HCT116 (cell line): ENCODE data around the gene ZBTB42. TPM values are rescaled to one million over a fixed set of nuclear protein-coding genes. Genes with fewer than 3 reads are reported as not detected.

Experiments
- ATAC-seq: fragments of 200-7000 bp; cut with Tn5 transposase; 2 replicates; pipeline ENCODE4 v1.9.1; 2020; ENCODE audit warnings: mild to moderate bottlenecking, moderate library complexity
- BruUV-seq: library from RNA; stranded (reverse); fragments of 400-500 nt; replicated peaks from 2 replicates; lab custom pipeline; 2021; lab: Mats Ljungman, UMichigan
- CTCF ChIA-PET: fragments of 300-600 bp; sonication (Branson Sonifier 250); formaldehyde crosslinking; loops from one replicate; lab custom pipeline; 2021; ENCODE audit warnings: antibody characterized with exemption; lab: Charles Lee
- POLR2A ChIA-PET: fragments of 300-600, 350-600 bp; sonication (Branson Sonifier 250); formaldehyde crosslinking; loops from one replicate; lab custom pipeline; 2021; ENCODE audit warnings: antibody characterized with exemption; lab: Charles Lee
- RAD21 ChIA-PET, 2 experiments: fragments of 300-600 bp; sonication (Branson Sonifier 250); formaldehyde crosslinking; loops; one replicate each; lab custom pipeline; 2023; ENCODE audit warnings: low total read pairs in 2 of 2; ENCODE audit not compliant: uncharacterized antibody in 2 of 2, unreplicated experiment in 2 of 2, low non-redundant PET in 1 of 2; lab: Charles Lee
- DNase-seq: peaks from one replicate; pipeline ENCODE4 v3.0.0-alpha.2; 2010; ENCODE audit warnings: low read depth, low spot score
- H2AFZ ChIP-seq: fragments of 200-600 bp; shearing (Covaris generic), sonication (generic); 2 replicates; pipeline ENCODE4 v1.6.1; 2017; ENCODE audit warnings: low read depth, mixed run types, mixed read lengths, antibody characterized with exemption, low read length; ENCODE audit not compliant: poor library complexity, severe bottlenecking
- H3K27ac ChIP-seq: 2 replicates; pipeline ENCODE4 v1.5.1; 2012; ENCODE audit warnings: low read depth, low read length
- H3K27me3 ChIP-seq: fragments of 200-600 bp; sonication (generic); 2 replicates; pipeline ENCODE4 v1.6.1; 2016; ENCODE audit warnings: mixed run types, low read length, mixed read lengths; ENCODE audit not compliant: insufficient read depth
- H3K36me3 ChIP-seq, 2 experiments: fragments of 200-500 bp in 1 of 2; fragments of 200-600 bp in 1 of 2; sonication (Bioruptor generic) in 1 of 2; sonication (generic) in 1 of 2; 2 replicates each; pipeline versions ENCODE4 v1.5.1 to v1.6.1; 2014 to 2016; ENCODE audit warnings: low read length in 2 of 2, inconsistent platforms in 1 of 2, mixed read lengths in 1 of 2, mixed run types in 1 of 2; ENCODE audit not compliant: insufficient read depth in 2 of 2, control insufficient read depth in 1 of 2
- H3K4me1 ChIP-seq, 2 experiments: fragments of 200-600 bp in 1 of 2; sonication (generic) in 1 of 2; 2 replicates each; pipeline versions ENCODE4 v1.5.1 to v1.6.1; 2012 to 2017; ENCODE audit warnings: low read length in 2 of 2, inconsistent platforms in 1 of 2, mild to moderate bottlenecking in 1 of 2, mixed read lengths in 1 of 2, mixed run types in 1 of 2, moderate library complexity in 1 of 2; ENCODE audit not compliant: insufficient read depth in 2 of 2, control insufficient read depth in 1 of 2
- H3K4me2 ChIP-seq: fragments of 200-600 bp; sonication (generic); 2 replicates; pipeline ENCODE4 v1.6.1; 2017; ENCODE audit warnings: mixed run types, low read length, mixed read lengths
- H3K4me3 ChIP-seq, 2 experiments: fragments of 200-600 bp in 1 of 2; sonication (generic) in 1 of 2; replicated peaks in 1 of 2; 2 replicates each; pipeline ENCODE4 v1.5.1; 2011 to 2016; ENCODE audit warnings: low read length in 2 of 2, control low read depth in 1 of 2, low read depth in 1 of 2, mild to moderate bottlenecking in 1 of 2, mixed read lengths in 1 of 2, mixed run types in 1 of 2
- H3K79me2 ChIP-seq: fragments of 200-600 bp; sonication (generic); 2 replicates; pipeline ENCODE4 v1.6.1; 2017; ENCODE audit warnings: mild to moderate bottlenecking, mixed run types, low read length, moderate library complexity, mixed read lengths; ENCODE audit not compliant: insufficient read depth
- H3K9ac ChIP-seq: fragments of 200-600 bp; sonication (generic); 2 replicates; pipeline ENCODE4 v1.6.1; 2016; ENCODE audit warnings: low read length, mixed read lengths
- H3K9me2 ChIP-seq: fragments of 200-600 bp; sonication (generic), shearing (Covaris generic); 2 replicates; pipeline ENCODE4 v1.6.1; 2017; ENCODE audit warnings: mixed run types, mild to moderate bottlenecking, moderate library complexity; ENCODE audit not compliant: insufficient read depth
- H3K9me3 ChIP-seq, 2 experiments: fragments of 200-500 bp in 1 of 2; fragments of 200-600 bp in 1 of 2; sonication (Bioruptor generic) in 1 of 2; sonication (generic) in 1 of 2; 2 replicates each; pipeline ENCODE4 v1.6.1; 2014 to 2017; ENCODE audit warnings: low read length in 2 of 2, mixed read lengths in 2 of 2, inconsistent platforms in 1 of 2, low read depth in 1 of 2, mild to moderate bottlenecking in 1 of 2, mixed run types in 1 of 2, moderate library complexity in 1 of 2; ENCODE audit not compliant: control insufficient read depth in 1 of 2, insufficient read depth in 1 of 2
- H4K20me1 ChIP-seq: fragments of 200-600 bp; sonication (generic), shearing (Covaris generic); 2 replicates; pipeline ENCODE4 v1.6.1; 2017; ENCODE audit warnings: mixed run types, mild to moderate bottlenecking, moderate library complexity; ENCODE audit not compliant: insufficient read depth
- ATF3 ChIP-seq: IDR thresholded peaks from 2 replicates; pipeline ENCODE4 v1.6.1; 2012
- CBX3 ChIP-seq: IDR thresholded peaks from 2 replicates; pipeline ENCODE4 v1.6.1; 2012; ENCODE audit warnings: low read depth
- CEBPB ChIP-seq: IDR thresholded peaks from 2 replicates; pipeline ENCODE4 v1.6.1; 2012; ENCODE audit warnings: low read depth
- CTCF ChIP-seq, 3 experiments: fragments of 200-600 bp in 1 of 3; sonication (generic) in 1 of 3; IDR thresholded peaks in 2 of 3; conservative IDR thresholded peaks in 1 of 3; 2 replicates each; pipeline ENCODE4 v1.5.1; 2012 to 2017; ENCODE audit warnings: low read depth in 2 of 3, low read length in 2 of 3, antibody characterized with exemption in 1 of 3, borderline replicate concordance in 1 of 3, control low read depth in 1 of 3, mild to moderate bottlenecking in 1 of 3, mixed read lengths in 1 of 3, mixed run types in 1 of 3, moderate library complexity in 1 of 3; ENCODE audit not compliant: insufficient read depth in 1 of 3
- EZH2phosphoT487 ChIP-seq: fragments of 200-600 bp; IDR thresholded peaks from 2 replicates; pipeline ENCODE4 v1.6.1; 2018; ENCODE audit warnings: antibody characterized with exemption, borderline replicate concordance
- FOSL1 ChIP-seq: IDR thresholded peaks from 2 replicates; pipeline ENCODE4 v1.6.1; 2012; ENCODE audit warnings: low read depth
- JUND ChIP-seq: IDR thresholded peaks from 2 replicates; pipeline ENCODE4 v1.6.1; 2012
- MAX ChIP-seq: IDR thresholded peaks from 2 replicates; pipeline ENCODE4 v1.6.1; 2012
- POLR2A ChIP-seq: IDR thresholded peaks from 2 replicates; pipeline ENCODE4 v1.7.0; 2011; ENCODE audit warnings: borderline replicate concordance; ENCODE audit not compliant: insufficient read depth, insufficient read length; ENCODE audit errors: extremely low read depth
- POLR2AphosphoS5 ChIP-seq: IDR thresholded peaks from 2 replicates; pipeline ENCODE4 v1.6.1; 2011; ENCODE audit warnings: mild to moderate bottlenecking, low read depth, low read length, moderate library complexity
- RAD21 ChIP-seq: IDR thresholded peaks from 2 replicates; pipeline ENCODE4 v1.6.1; 2012; ENCODE audit warnings: low read depth, mild to moderate bottlenecking
- REST ChIP-seq: IDR thresholded peaks from 2 replicates; pipeline ENCODE4 v1.6.1; 2012; ENCODE audit warnings: low read depth
- SIN3A ChIP-seq: IDR thresholded peaks from 2 replicates; pipeline ENCODE4 v1.6.1; 2012; ENCODE audit warnings: low read depth
- SP1 ChIP-seq: IDR thresholded peaks from 2 replicates; pipeline ENCODE4 v1.6.1; 2012; ENCODE audit warnings: low read depth
- TCF7L2 ChIP-seq: IDR thresholded peaks from 2 replicates; pipeline ENCODE4 v1.7.0; 2011; ENCODE audit warnings: borderline replicate concordance, inconsistent platforms; ENCODE audit not compliant: insufficient read depth, insufficient read length; ENCODE audit errors: extremely low read depth
- YY1 ChIP-seq: IDR thresholded peaks from 2 replicates; pipeline ENCODE4 v1.6.1; 2011; ENCODE audit warnings: low read length, low read depth, moderate library complexity, mild to moderate bottlenecking; ENCODE audit not compliant: insufficient replicate concordance; ENCODE audit errors: extremely low read depth
- ZBTB33 ChIP-seq: IDR thresholded peaks from 2 replicates; pipeline ENCODE4 v1.6.1; 2011; ENCODE audit warnings: mild to moderate bottlenecking, low read length, moderate library complexity; ENCODE audit not compliant: insufficient replicate concordance; ENCODE audit errors: extremely low read depth
- ZFX ChIP-seq: fragments of 450-650 bp; IDR thresholded peaks from 2 replicates; pipeline ENCODE4 v1.6.1; 2017
- ZNF274 ChIP-seq: fragments of 200-500 bp; sonication (Bioruptor generic); IDR thresholded peaks from 2 replicates; pipeline ENCODE4 v1.6.1; 2014; ENCODE audit warnings: mild to moderate bottlenecking, low read depth, low read length, inconsistent platforms
- intact Hi-C: fragments of 100-400 bp; cut with micrococcal nuclease; formaldehyde crosslinking; loops from 2 replicates; pipeline ENCODE4 v1.10.0; 2022
- total RNA-seq: library from RNA; stranded (reverse); gene quantifications from one replicate; pipeline ENCODE4 v1.2.1, GENCODE V29; 2021; ENCODE audit not compliant: unreplicated experiment

ZBTB42 gene
- total RNA-seq, 1 experiment from 2014 or later = 4.4 TPM

- TF ChIP-seq ZBTB33 (no peak), POLR2A (no peak), JUND (no peak), ZNF274 (no peak), MAX (no peak), YY1 (no peak), CBX3 (no peak), SP1 (no peak), ATF3 (no peak), CTCF (IDR thresholded peaks at IDR 0.05 in 2 of 3, conservative IDR thresholded peaks at IDR 0.05 in 1 of 3; ENCODE audit: borderline replicate concordance in 1 of 3, insufficient read depth in 1 of 3, low read depth in 2 of 3, low read length in 2 of 3) (no peak), FOSL1 (no peak), REST (no peak), TCF7L2 (no peak), SIN3A (no peak), POLR2AphosphoS5 (no peak), ZFX (no peak), RAD21 (no peak), CEBPB (no peak), EZH2phosphoT487 (no peak)
- ChIA-PET CTCF (no interaction called here), RAD21 (no interaction called here), POLR2A (no interaction called here)
- H3K4me1 ChIP-seq = peaks cover 10 to 14% of the 10 kb centered on the region in 2 experiments
- H2AFZ ChIP-seq = no peak overlapping the region
- intact Hi-C loops = no loop called here
- BruUV-seq = no TSS peak
- no peak overlapping the region for H3K9ac ChIP-seq
- H3K36me3 ChIP-seq = peaks cover 21 to 22% of the 10 kb centered on the region in 2 experiments; a peak in 3 of 4 replicates
- no peak for DNase-seq
- H3K79me2 ChIP-seq = peaks cover 53% of the 10 kb centered on the region
- H3K27me3 ChIP-seq = no peaks in the 10 kb centered on the region
- H4K20me1 ChIP-seq = no peaks in the 10 kb centered on the region
- H3K4me2 ChIP-seq = no peak overlapping the region
- H3K9me2 ChIP-seq = no peaks in the 10 kb centered on the region
- no peak for ATAC-seq
- no peak overlapping the region for H3K4me3 ChIP-seq
- no peaks in the 10 kb centered on the region for H3K9me3 ChIP-seq
- no peak overlapping the region for H3K27ac ChIP-seq
These were observed 43.7 kb upstream of the ZBTB42 start for GRCh38 chr14:104757238-104757585.
